GM12892 (cell line): ENCODE measurements around the gene ZNF70.

ENCODE experiments used
- DNase-seq: peaks from one replicate; pipeline ENCODE4 v3.0.0; 2011; ENCODE audit not compliant: insufficient read length
- FAIRE-seq: peaks from 2 replicates; lab custom pipeline; 2011; peaks lifted over from hg19 to GRCh38; lab: Jason Lieb, UNC
- POLR2A ChIP-seq: IDR thresholded peaks from 2 replicates; pipeline ENCODE4 v1.6.1; 2011; ENCODE audit warnings: low read depth, low read length, control low read depth
- POLR2AphosphoS5 ChIP-seq: IDR thresholded peaks from 2 replicates; pipeline ENCODE4 v1.6.1; 2011; ENCODE audit warnings: low read depth, low read length, control low read depth
- TAF1 ChIP-seq: IDR thresholded peaks from 2 replicates; pipeline ENCODE4 v1.6.1; 2011; ENCODE audit warnings: low read depth, mild to moderate bottlenecking, control low read depth, low read length, borderline replicate concordance

The ZNF70 gene

GRCh38 chr22:23786261-23786710, 35.4 kb upstream of the ZNF70 start:
- DNase-seq (no peak), FAIRE-seq (no peak)
- TF ChIP-seq POLR2A (no peak), TAF1 (no peak), POLR2AphosphoS5 (no peak)

- TF ChIP-seq POLR2A (no peak), POLR2AphosphoS5 (no peak), TAF1 (no peak)
- FAIRE-seq (no peak), DNase-seq (no peak)
Measured at GRCh38 chr22:23784215-23784732, 33.4 kb upstream of the ZNF70 start.

GRCh38 chr22:23783265-23784150, 32.6 kb upstream of the ZNF70 start:
- no peak for FAIRE-seq

GRCh38 chr22:23782703-23783102, 31.8 kb upstream of the ZNF70 start:
- FAIRE-seq (no peak), DNase-seq (no peak)
- TF ChIP-seq TAF1 (no peak), POLR2AphosphoS5 (no peak), POLR2A (no peak)

More at GRCh38 chr22:23783265-23784150, 32.6 kb upstream of the ZNF70 start:
- TF ChIP-seq TAF1 (no peak), POLR2A (no peak), POLR2AphosphoS5 (no peak)
- no peak for DNase-seq

GRCh38 chr22:23782252-23782651, 31.3 kb upstream of the ZNF70 start:
- FAIRE-seq: no peak
- no peak for DNase-seq
- TF ChIP-seq TAF1: no peak
- TF ChIP-seq POLR2A: no peak
- no peak for TF ChIP-seq POLR2AphosphoS5

- TF ChIP-seq TAF1: no peak
- no peak for TF ChIP-seq POLR2AphosphoS5
- no peak for TF ChIP-seq POLR2A
- FAIRE-seq (no peak), DNase-seq (no peak)
Measured at GRCh38 chr22:23781511-23782183, 30.7 kb upstream of the ZNF70 start.

- FAIRE-seq (no peak), DNase-seq (no peak)
Measured at GRCh38 chr22:23781065-23781464, 30.2 kb upstream of the ZNF70 start.

GRCh38 chr22:23780146-23780748, 29.3 kb upstream of the ZNF70 start:
- DNase-seq (no peak), FAIRE-seq (no peak)
- TF ChIP-seq POLR2AphosphoS5: no peak
- no peak for TF ChIP-seq TAF1
- TF ChIP-seq POLR2A: no peak

More at GRCh38 chr22:23781065-23781464, 30.2 kb upstream of the ZNF70 start:
- TF ChIP-seq POLR2A: no peak
- no peak for TF ChIP-seq TAF1
- TF ChIP-seq POLR2AphosphoS5: no peak

- DNase-seq (no peak), FAIRE-seq (no peak)
- TF ChIP-seq POLR2AphosphoS5 (no peak), POLR2A (no peak)
Measured at GRCh38 chr22:23779731-23780130, 28.8 kb upstream of the ZNF70 start.

GRCh38 chr22:23779083-23779482, 28.2 kb upstream of the ZNF70 start:
- FAIRE-seq (no peak), DNase-seq (no peak)
- TF ChIP-seq POLR2AphosphoS5: no peak
- TF ChIP-seq TAF1: no peak
- TF ChIP-seq POLR2A: no peak

GRCh38 chr22:23778577-23778900, 27.6 kb upstream of the ZNF70 start:
- TF ChIP-seq POLR2AphosphoS5: no peak
- FAIRE-seq: no peak
- DNase-seq: no peak
